Nephron (organoid): ENCODE measurements around the gene MPV17L2.

Source experiments
- H3K27ac Mint-ChIP-seq, 3 experiments: 2 replicates each; pipeline ENCODE4 v1.8.0; 2020; ENCODE audit warnings: mixed read lengths in 3 of 3, mild to moderate bottlenecking in 2 of 3, moderate library complexity in 1 of 3
- H3K27me3 Mint-ChIP-seq: 2 replicates; pipeline ENCODE4 v1.8.0; 2021; ENCODE audit warnings: low read depth, mild to moderate bottlenecking, moderate library complexity, mixed read lengths
- H3K36me3 Mint-ChIP-seq: 2 replicates; pipeline ENCODE4 v1.8.0; 2020; ENCODE audit warnings: low read depth, mixed read lengths
- H3K4me1 Mint-ChIP-seq: 2 replicates; pipeline ENCODE4 v1.8.0; 2020; ENCODE audit warnings: mixed read lengths
- H3K4me3 Mint-ChIP-seq, 3 experiments: 2 replicates each; pipeline ENCODE4 v1.8.0; 2020; ENCODE audit warnings: mild to moderate bottlenecking in 3 of 3, mixed read lengths in 3 of 3, moderate library complexity in 2 of 3
- H3K9me3 Mint-ChIP-seq: 2 replicates; pipeline ENCODE4 v1.8.0; 2020; ENCODE audit warnings: mixed read lengths
- CTCF ChIP-seq, 3 experiments: fragments of 200-600 bp; sonication (generic); IDR thresholded peaks; one replicate each; pipeline ENCODE4 v1.5.0; 2021; ENCODE audit warnings: antibody characterized with exemption in 3 of 3; ENCODE audit not compliant: unreplicated experiment in 3 of 3

The MPV17L2 gene

GRCh38 chr19:18149596-18149975, 43.4 kb upstream of the MPV17L2 start:
- Mint-ChIP-seq H3K27me3 (no peaks in the 10 kb centered on the region), H3K4me1 (peaks cover 15% of the 10 kb centered on the region), H3K36me3 (peaks cover 18% of the 10 kb centered on the region), H3K4me3 (no peak overlapping the region), H3K9me3 (no peaks in the 10 kb centered on the region), H3K27ac (no peak overlapping the region)
- TF ChIP-seq CTCF (IDR thresholded peaks at IDR 0.05; ENCODE audit: unreplicated experiment in 3 of 3): no peak

DNA sequence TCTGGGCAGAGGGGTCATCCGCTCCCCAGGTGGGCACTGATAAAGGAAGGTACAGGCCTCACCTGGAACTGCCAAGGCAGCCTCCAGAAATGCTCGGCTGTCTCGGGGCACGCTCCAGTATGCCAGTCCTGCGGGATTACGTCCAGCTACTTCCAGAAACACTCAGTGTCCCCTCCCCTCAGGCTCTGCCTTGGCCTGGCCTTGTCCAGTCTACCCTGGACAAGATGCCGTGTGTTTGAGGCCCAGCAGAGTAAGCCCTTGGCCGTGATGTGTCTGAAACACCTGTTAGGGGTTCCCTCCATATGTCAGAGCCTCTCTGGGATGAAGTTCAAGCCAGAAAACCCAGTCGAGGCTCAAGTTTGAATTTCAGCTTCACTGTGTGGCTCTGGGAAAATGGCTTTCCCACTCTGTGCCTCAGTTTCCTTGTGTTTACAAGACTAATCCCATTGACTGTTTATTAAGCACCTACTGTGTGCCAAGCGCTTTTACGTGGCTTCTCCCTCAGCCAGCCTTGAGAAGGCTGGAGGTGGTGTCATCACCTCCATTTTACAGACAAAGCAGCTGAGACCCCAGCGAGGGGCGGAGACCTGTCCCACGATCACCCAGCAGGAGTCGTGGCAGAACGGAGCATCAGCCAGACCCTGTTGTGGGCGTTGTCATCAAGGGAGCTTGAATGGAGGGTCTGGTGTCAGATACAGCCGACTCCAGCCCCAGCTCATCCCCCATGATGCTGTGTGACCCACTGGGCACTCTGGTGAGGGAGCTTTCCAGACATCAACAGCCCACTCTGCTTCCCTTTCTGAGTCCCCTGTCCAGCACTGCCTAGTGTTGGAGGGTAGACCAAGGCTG, 42.0 kb upstream of the MPV17L2 start:
- Mint-ChIP-seq H3K9me3 (no peaks in the 10 kb centered on the region), H3K27ac (peak overlapping the region in 2 of 3 experiments; percentile 96 to 98), H3K4me1 (peaks cover 15% of the 10 kb centered on the region), H3K4me3 (peak overlapping the region; percentile 83 to 87 (median 86)), H3K36me3 (peaks cover 13% of the 10 kb centered on the region), H3K27me3 (no peaks in the 10 kb centered on the region)
- no peak for TF ChIP-seq CTCF (IDR thresholded peaks at IDR 0.05; ENCODE audit: unreplicated experiment in 3 of 3)

DNA sequence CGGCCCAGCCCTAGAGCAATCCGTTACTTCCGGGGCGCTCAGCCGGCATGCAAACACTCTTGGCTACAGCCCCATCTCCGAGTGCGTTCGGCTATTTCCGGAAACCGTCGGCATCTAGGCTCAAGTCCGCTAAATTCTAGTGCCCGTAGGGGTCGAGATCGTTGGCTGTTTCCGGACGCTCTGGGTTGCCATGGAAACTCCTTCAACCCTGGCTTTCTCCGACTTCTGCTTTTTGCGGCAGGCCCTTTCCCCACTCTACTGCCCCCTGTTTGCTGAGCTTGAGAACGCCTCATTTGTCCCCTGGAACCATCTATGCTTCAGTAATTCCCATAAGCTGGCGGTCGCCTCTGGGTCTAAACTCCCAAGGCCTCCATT, 40.6 kb upstream of the MPV17L2 start:
- peak overlapping the region; percentile 83 to 87 (median 86) for H3K4me3 Mint-ChIP-seq
- H3K36me3 Mint-ChIP-seq: peaks cover 11% of the 10 kb centered on the region
- no peaks in the 10 kb centered on the region for H3K27me3 Mint-ChIP-seq
- H3K9me3 Mint-ChIP-seq: no peaks in the 10 kb centered on the region
- peaks cover 23% of the 10 kb centered on the region for H3K4me1 Mint-ChIP-seq
- peak overlapping the region; percentile 96 to 98 (median 97) for H3K27ac Mint-ChIP-seq
- peak; percentile 70 to 85 (median 80) for TF ChIP-seq CTCF (IDR thresholded peaks at IDR 0.05; ENCODE audit: unreplicated experiment in 3 of 3)

DNA sequence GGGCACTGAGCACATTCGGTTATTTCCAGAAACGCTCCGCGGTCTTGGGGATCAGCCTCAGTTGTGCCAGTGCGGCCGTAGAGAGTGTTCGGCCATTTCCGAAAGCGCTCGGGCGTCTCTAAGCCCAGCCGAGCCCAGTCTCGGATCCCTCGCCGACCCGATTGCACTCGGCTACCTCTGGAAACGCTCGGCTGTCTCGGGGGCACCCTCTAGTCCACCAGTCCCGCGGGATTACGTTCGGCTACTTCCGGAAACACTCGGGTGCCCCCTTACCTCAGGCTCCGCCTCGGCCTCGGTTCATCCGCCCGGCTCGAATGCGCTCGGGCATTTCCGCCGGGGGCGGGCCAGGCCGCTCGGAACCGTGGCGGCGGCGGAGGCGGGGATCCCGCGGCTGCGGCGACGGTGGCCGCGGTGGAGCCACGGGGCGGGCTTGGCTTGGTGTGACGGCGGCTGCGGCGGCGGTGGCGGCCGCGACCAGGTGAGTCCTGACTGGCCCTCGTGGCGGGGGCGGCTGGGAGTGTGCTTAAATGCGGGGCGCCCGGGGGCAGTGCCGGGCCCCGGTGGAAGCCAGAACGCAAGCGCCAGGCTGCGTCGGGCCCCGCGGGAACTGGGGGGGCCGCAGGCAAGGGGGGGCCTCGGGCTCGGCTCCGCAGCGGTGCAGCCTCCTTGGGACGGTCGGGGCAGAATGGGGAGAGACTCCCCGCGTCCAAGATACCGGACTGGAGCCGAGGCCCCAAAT, 40.0 kb upstream of the MPV17L2 start, which contains the start of gene PIK3R2:
TSS of gene PIK3R2 (plus strand) at position 347 of the 739 bp plus-strand sequence. CDS start 2,717 bp downstream, outside the sequence.
- TF ChIP-seq CTCF (IDR thresholded peaks at IDR 0.05; ENCODE audit: unreplicated experiment in 3 of 3): no peak
- H3K27me3 Mint-ChIP-seq: no peaks in the 10 kb centered on the region
- H3K27ac Mint-ChIP-seq: peak within 1 kb of the TSS; percentile 96 to 98 (median 97)
- H3K4me1 Mint-ChIP-seq: peaks cover 23% of the 10 kb centered on the region
- peaks cover 8% of the 10 kb centered on the region for H3K36me3 Mint-ChIP-seq
- H3K4me3 Mint-ChIP-seq: peak within 1 kb of the TSS; percentile 87 to 91 (median 91)
- no peaks in the 10 kb centered on the region for H3K9me3 Mint-ChIP-seq

GRCh38 chr19:18153556-18154134, 39.4 kb upstream of the MPV17L2 start:
- Mint-ChIP-seq H3K4me3 (peak overlapping the region; percentile 87 to 91 (median 91)), H3K27me3 (no peaks in the 10 kb centered on the region), H3K27ac (peak overlapping the region; percentile 73 to 84 (median 80)), H3K4me1 (peaks cover 23% of the 10 kb centered on the region), H3K9me3 (no peaks in the 10 kb centered on the region), H3K36me3 (peaks cover 8% of the 10 kb centered on the region)
- no peak for TF ChIP-seq CTCF (IDR thresholded peaks at IDR 0.05; ENCODE audit: unreplicated experiment in 3 of 3)
